K562 (cell line): ENCODE data around the gene ZFP69. TPM values are rescaled to one million over a fixed set of nuclear protein-coding genes. Genes with fewer than 3 reads are reported as not detected.

ENCODE experiments used
- ATAC-seq: fragments of 200-7000 bp; cut with Tn5 transposase; 3 replicates; pipeline ENCODE4 v1.9.1; 2020; ENCODE audit warnings: moderate library complexity
- BruUV-seq: library from RNA; stranded (reverse); fragments of 400-500 nt; replicated peaks from 2 replicates; lab custom pipeline; 2021; lab: Mats Ljungman, UMichigan
- CTCF ChIA-PET: fragments of 300-600 bp; formaldehyde crosslinking; extraction: SDS; loops from one replicate; lab custom pipeline; 2021; ENCODE audit warnings: low intra/inter-chr PET ratio; lab: Yijun Ruan, JAX
- POLR2A ChIA-PET: fragments of 300-600, 350-650 bp; sonication (Branson Sonifier 250); formaldehyde crosslinking; extraction: SDS; loops from one replicate; lab custom pipeline; 2021; ENCODE audit warnings: antibody characterized with exemption, inconsistent platforms; lab: Yijun Ruan, JAX
- DNase-seq, 4 experiments: peaks; one replicate each; pipeline versions ENCODE4 v3.0.0 to v3.0.0-alpha.2; 2011 to 2018; ENCODE audit warnings: low spot score in 3 of 4, mixed read lengths in 3 of 4; ENCODE audit errors: extremely low read depth in 1 of 4
- FAIRE-seq: peaks from 2 replicates; lab custom pipeline; 2011; peaks lifted over from hg19 to GRCh38; lab: Jason Lieb, UNC
- H2AFZ ChIP-seq: 2 replicates; pipeline ENCODE4 v1.6.0; 2011; ENCODE audit warnings: low read depth, low read length, control low read depth, inconsistent platforms
- H3K27ac ChIP-seq: fragments of 200-600 bp; 3 replicates; pipeline ENCODE4 v1.8.0; 2011; ENCODE audit warnings: low read depth, mild to moderate bottlenecking, control low read depth, inconsistent platforms, low read length, moderate library complexity, mixed read lengths; ENCODE audit errors: extremely low read depth
- H3K27me3 ChIP-seq, 2 experiments: fragments of 300-600 bp in 1 of 2; 2 replicates in 1 of 2; 3 replicates in 1 of 2; pipeline versions ENCODE4 v1.6.0 to v1.8.0; 2011; ENCODE audit warnings: inconsistent platforms in 2 of 2, low read length in 2 of 2, mild to moderate bottlenecking in 1 of 2, mixed read lengths in 1 of 2, moderate library complexity in 1 of 2; ENCODE audit not compliant: control insufficient read depth in 2 of 2, insufficient read depth in 2 of 2
- H3K36me3 ChIP-seq: fragments of 300-600 bp; 3 replicates; pipeline ENCODE4 v1.8.0; 2011; ENCODE audit warnings: mild to moderate bottlenecking, low read length, inconsistent platforms; ENCODE audit not compliant: control insufficient read depth, insufficient read depth
- H3K4me1 ChIP-seq, 2 experiments: fragments of 200-600 bp in 1 of 2; replicated peaks in 1 of 2; 2 replicates in 1 of 2; 3 replicates in 1 of 2; pipeline versions ENCODE4 v1.5.1 to v1.8.0; 2011; ENCODE audit warnings: inconsistent platforms in 2 of 2, low read length in 2 of 2, mild to moderate bottlenecking in 1 of 2, mixed read lengths in 1 of 2, moderate library complexity in 1 of 2; ENCODE audit not compliant: control insufficient read depth in 2 of 2, insufficient read depth in 2 of 2
- H3K4me2 ChIP-seq: 2 replicates; pipeline ENCODE4 v1.6.1; 2011; ENCODE audit warnings: low read length, control low read depth, inconsistent platforms, mixed read lengths; ENCODE audit not compliant: insufficient read depth
- H3K4me3 ChIP-seq: fragments of 200-600 bp; sonication (generic), shearing (Covaris generic); 2 replicates; pipeline ENCODE4 v1.5.1; 2016; ENCODE audit warnings: control low read depth, inconsistent platforms
- H3K79me2 ChIP-seq: fragments of 200-600 bp; 3 replicates; pipeline ENCODE4 v1.8.0; 2011; ENCODE audit warnings: low read length, inconsistent platforms; ENCODE audit not compliant: control insufficient read depth, insufficient read depth
- H3K9ac ChIP-seq, 2 experiments: 2 replicates each; pipeline versions ENCODE4 v1.6.0 to v1.6.1; 2011; ENCODE audit warnings: low read depth in 2 of 2, low read length in 2 of 2, control low read depth in 1 of 2, inconsistent platforms in 1 of 2, mild to moderate bottlenecking in 1 of 2, mixed read lengths in 1 of 2; ENCODE audit not compliant: insufficient read depth in 1 of 2
- H3K9me1 ChIP-seq: one replicate; pipeline ENCODE4 v1.6.0; 2011; ENCODE audit warnings: inconsistent platforms, mild to moderate bottlenecking, low read length, moderate library complexity; ENCODE audit not compliant: control insufficient read depth, insufficient read depth
- H3K9me3 ChIP-seq: replicated peaks from 2 replicates; pipeline ENCODE4 v1.5.1; 2011; ENCODE audit warnings: low read depth, low read length, inconsistent platforms; ENCODE audit not compliant: control insufficient read depth, insufficient read depth
- H4K20me1 ChIP-seq: replicated peaks from 2 replicates; pipeline ENCODE4 v1.6.1; 2011; ENCODE audit warnings: low read length, inconsistent platforms, mixed read lengths; ENCODE audit not compliant: control insufficient read depth, insufficient read depth
- CBX2 ChIP-seq: fragments of 200-600 bp; sonication (generic); IDR thresholded peaks from one replicate; pipeline ENCODE4 v1.6.1; 2012; ENCODE audit warnings: mild to moderate bottlenecking, low read length, inconsistent platforms; ENCODE audit not compliant: insufficient read depth, poor library complexity, severe bottlenecking
- CBX5 ChIP-seq: IDR thresholded peaks from 2 replicates; pipeline ENCODE4 v1.6.1; 2014; ENCODE audit warnings: low read depth, borderline replicate concordance
- DACH1 ChIP-seq: fragments of 450-650 bp; IDR thresholded peaks from 2 replicates; pipeline ENCODE4 v1.6.1; 2018; ENCODE audit not compliant: partially characterized antibody
- NFXL1 ChIP-seq: fragments of 450-650 bp; formaldehyde crosslinking; IDR thresholded peaks from 2 replicates; pipeline ENCODE4 v1.4.0; 2021; ENCODE audit warnings: mild to moderate bottlenecking
- NR1H2 ChIP-seq: sonication (generic); formaldehyde crosslinking; IDR thresholded peaks from 2 replicates; pipeline ENCODE4 v1.4.0; 2020; ENCODE audit warnings: mild to moderate bottlenecking, missing genetic modification reagents
- SREBF2 ChIP-seq: sonication (generic); formaldehyde crosslinking; IDR thresholded peaks from 2 replicates; pipeline ENCODE4 v1.4.0; 2020; ENCODE audit warnings: mild to moderate bottlenecking, missing genetic modification reagents
- SRF ChIP-seq, 2 experiments: fragments of 250-450, 450-650 bp in 1 of 2; sonication (Bioruptor Pico) in 1 of 2; sonication (generic) in 1 of 2; formaldehyde crosslinking; IDR thresholded peaks; 2 replicates each; pipeline versions ENCODE4 v1.5.0 to v1.5.1; 2020 to 2022; ENCODE audit warnings: mild to moderate bottlenecking in 1 of 2, missing genetic modification reagents in 1 of 2
- ZFP36 ChIP-seq: fragments of 150-350 bp; IDR thresholded peaks from 2 replicates; pipeline ENCODE4 v1.6.1; 2018; ENCODE audit warnings: low read length, low read depth; ENCODE audit not compliant: partially characterized antibody
- ZNF143 ChIP-seq: sonication (generic); formaldehyde crosslinking; IDR thresholded peaks from 2 replicates; pipeline ENCODE4 v1.9.0; 2022; ENCODE audit warnings: mild to moderate bottlenecking, missing genetic modification reagents
- ZNF224 ChIP-seq: sonication (generic); formaldehyde crosslinking; IDR thresholded peaks from 2 replicates; pipeline ENCODE4 v1.8.0; 2022; ENCODE audit warnings: mild to moderate bottlenecking, missing genetic modification reagents
- ZNF785 ChIP-seq: fragments of 250-450 bp; sonication (Bioruptor Pico); IDR thresholded peaks from 2 replicates; pipeline ENCODE4 v1.4.0; 2020; ENCODE audit warnings: mild to moderate bottlenecking
- WGBS: fragments of 100-300 bp; shearing (Covaris generic); methylation state at CpG from one replicate; pipeline ENCODE4 v1.1.6; 2016; ENCODE audit warnings: low coverage, mixed read lengths; ENCODE audit not compliant: insufficient coverage; ENCODE audit errors: missing lambda C conversion rate; 5-methylcytosine and 5-hydroxymethylcytosine counted together
- in situ Hi-C: fragments of 300-500 bp; cut with MboI; formaldehyde crosslinking; loops from 4 replicates; pipeline ENCODE4 v1.15.0; 2018; ENCODE audit warnings: inconsistent platforms, mixed read lengths
- intact Hi-C: fragments of 100-400 bp; cut with micrococcal nuclease; formaldehyde crosslinking; loops from 2 replicates; pipeline ENCODE4 v1.14.2; 2022
- polyA plus RNA-seq, 8 experiments: library from polyadenylated mRNA; depleted of rRNA in 4 of 8; stranded (reverse) in 5 of 8; unstranded in 3 of 8; fragments of >200 nt; fragmentation: Nextera tagmentation in 2 of 8; fragmentation: Illumina TruSeq in 1 of 8; extraction: Ambion mirVana in 2 of 8; extraction: Trizol in 1 of 8; gene quantifications; 2 replicates each; pipeline versions ENCODE4 v1.2.1 to v1.2.3, GENCODE V29; 2011 to 2014; ENCODE audit warnings: inconsistent platforms in 1 of 8, missing spikeins in 1 of 8
- total RNA-seq, 7 experiments: library from RNA; depleted of rRNA in 6 of 7; stranded (reverse); fragments of >200 nt in 6 of 7; fragmentation: Illumina TruSeq in 2 of 7; extraction: Trizol in 2 of 7; gene quantifications; 2 replicates each; pipeline versions ENCODE4 v1.2.1 to v1.2.3, GENCODE V29; 2011 to 2021; ENCODE audit warnings: low replicate concordance in 1 of 7
- TF ChIP-seq, protein P1 (sequence below): sonication (generic); formaldehyde crosslinking; IDR thresholded peaks from 2 replicates; pipeline ENCODE4 v1.9.0; 2022; ENCODE audit warnings: mild to moderate bottlenecking, missing genetic modification reagents

ZFP69 gene
- total and polyA plus RNA-seq, 9 of the 15 experiments (the other 6 are each of a cell fraction or from before 2014, with no cell fraction given) = 2.0 to 8.4 (median 5.7) TPM

DNA sequence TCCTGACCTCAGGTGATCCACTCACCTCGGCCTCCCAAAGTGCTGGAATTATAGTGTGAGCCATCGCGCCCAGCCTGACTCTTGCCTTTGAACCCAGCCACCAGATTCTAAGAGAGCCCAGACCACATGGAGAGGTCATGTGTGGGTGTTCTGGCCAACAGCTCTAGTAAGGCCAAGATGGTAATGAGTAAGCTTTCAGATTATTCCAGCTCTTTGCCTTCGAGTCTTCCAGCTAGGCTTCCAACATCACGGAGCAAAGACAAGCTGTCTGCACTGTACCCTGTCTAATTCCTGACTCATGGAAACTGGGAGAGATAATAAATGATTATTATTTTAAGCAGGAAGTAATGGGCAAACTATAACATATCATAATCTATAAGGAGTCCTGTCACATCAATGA lies 41.6 kb upstream of the ZFP69 start:
- no TSS peak for BruUV-seq
- CTCF ChIA-PET = no interaction called here
- WGBS = 72% methylated on average over 4 of the region's 5 CpGs
- H3K9me3 ChIP-seq = no peaks in the 10 kb centered on the region
- H3K27me3 ChIP-seq = no peaks in the 10 kb centered on the region
- H3K79me2 ChIP-seq = no peaks in the 10 kb centered on the region
- no peak overlapping the region for H3K4me2 ChIP-seq
- POLR2A ChIA-PET = interaction anchor here (1.0 kb wide), 1 partner anchor 96 kb away, joined by 3 read pairs; the partner anchor contains the start of gene ZNF684
- in situ Hi-C loops (no loop called here), intact Hi-C loops (no loop called here)
- DNase-seq (no peak), FAIRE-seq (no peak), ATAC-seq (no peak)
- no peak overlapping the region for H2AFZ ChIP-seq
- H4K20me1 ChIP-seq = no peaks in the 10 kb centered on the region
- no peak overlapping the region for H3K4me3 ChIP-seq
- no peak for TF ChIP-seq ZFP36
- no peak for TF ChIP-seq SREBF2
- no peak for TF ChIP-seq CBX5
- H3K36me3 ChIP-seq = no peaks in the 10 kb centered on the region
- H3K4me1 ChIP-seq = no peaks in the 10 kb centered on the region; a peak in 1 of 5 replicates
- H3K9ac ChIP-seq = no peak overlapping the region
- no peaks in the 10 kb centered on the region for H3K9me1 ChIP-seq
- no peak overlapping the region for H3K27ac ChIP-seq

DNA sequence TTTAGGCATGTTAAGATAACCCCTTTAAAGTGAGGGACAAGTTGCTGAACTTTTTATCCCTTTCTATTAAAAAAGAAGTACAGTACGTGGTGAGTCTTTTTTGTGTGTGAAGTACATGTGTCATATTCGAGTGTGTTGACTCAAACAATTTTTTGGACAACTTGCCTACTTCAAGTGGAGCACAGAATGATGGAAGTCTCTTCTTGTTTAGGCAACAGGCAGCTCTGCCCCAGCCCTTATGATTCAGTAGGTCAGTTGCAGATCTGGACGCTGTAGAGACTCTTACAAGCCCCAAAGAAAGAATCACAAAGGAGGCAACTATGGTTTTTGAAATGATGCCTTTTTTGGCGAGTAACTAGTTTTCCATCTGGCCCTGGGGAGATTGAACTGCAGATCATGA lies 41.2 kb upstream of the ZFP69 start:
- intact Hi-C loops = no loop called here
- Histone ChIP-seq H3K27me3 (no peaks in the 10 kb centered on the region), H4K20me1 (no peaks in the 10 kb centered on the region), H3K4me3 (no peak overlapping the region), H3K9me1 (no peaks in the 10 kb centered on the region), H3K9ac (no peak overlapping the region), H2AFZ (no peak overlapping the region), H3K4me2 (no peak overlapping the region), H3K36me3 (no peaks in the 10 kb centered on the region), H3K9me3 (no peaks in the 10 kb centered on the region), H3K4me1 (no peaks in the 10 kb centered on the region; a peak in 1 of 5 replicates), H3K79me2 (no peaks in the 10 kb centered on the region), H3K27ac (no peak overlapping the region)
- no TSS peak for BruUV-seq
- in situ Hi-C loops = no loop called here
- DNase-seq (no peak), ATAC-seq (no peak), FAIRE-seq (no peak)
- WGBS = 63% methylated on average over 4 of the region's 4 CpGs
- ChIA-PET POLR2A (interaction anchor here (1.0 kb wide), 1 partner anchor 95 kb away, joined by 3 read pairs; the partner anchor contains the start of gene ZNF684), CTCF (no interaction called here)
- no peak for TF ChIP-seq ZNF143
- TF ChIP-seq NR1H2 (CRISPR knock-in tag) = no peak
- TF ChIP-seq DACH1 = no peak
- TF ChIP-seq ZNF224 (CRISPR knock-in tag) = no peak
- TF ChIP-seq ZNF785 (CRISPR knock-in tag) = no peak
- TF ChIP-seq, protein P1, sequence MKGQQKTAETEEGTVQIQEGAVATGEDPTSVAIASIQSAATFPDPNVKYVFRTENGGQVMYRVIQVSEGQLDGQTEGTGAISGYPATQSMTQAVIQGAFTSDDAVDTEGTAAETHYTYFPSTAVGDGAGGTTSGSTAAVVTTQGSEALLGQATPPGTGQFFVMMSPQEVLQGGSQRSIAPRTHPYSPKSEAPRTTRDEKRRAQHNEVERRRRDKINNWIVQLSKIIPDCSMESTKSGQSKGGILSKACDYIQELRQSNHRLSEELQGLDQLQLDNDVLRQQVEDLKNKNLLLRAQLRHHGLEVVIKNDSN (CRISPR knock-in tag) = no peak
- no peak for TF ChIP-seq NFXL1
- no peak for TF ChIP-seq CBX2
- TF ChIP-seq SRF (CRISPR knock-in tag; IDR thresholded peaks at IDR 0.05) = no peak
